SJSA1 (cell line): ENCODE measurements around the gene GPX4. TPM values are rescaled to one million over a fixed set of nuclear protein-coding genes. Genes with fewer than 3 reads are reported as not detected.

ENCODE experiments used
- DNase-seq, 2 experiments: peaks; one replicate each; pipeline ENCODE4 v3.0.0-alpha.2; 2015 to 2020; ENCODE audit warnings: low spot score in 2 of 2, low read depth in 1 of 2
- H3K27ac ChIP-seq: fragments of 250-450 bp; sonication (Bioruptor Pico); 2 replicates; pipeline ENCODE4 v1.5.1; 2020; ENCODE audit warnings: mild to moderate bottlenecking, moderate library complexity
- H3K27me3 ChIP-seq: fragments of 250-450 bp; sonication (Bioruptor Pico); replicated peaks from 2 replicates; pipeline ENCODE4 v1.5.1; 2020; ENCODE audit warnings: mild to moderate bottlenecking, moderate library complexity
- H3K36me3 ChIP-seq: fragments of 250-450 bp; sonication (Bioruptor Pico); 2 replicates; pipeline ENCODE4 v1.5.1; 2020; ENCODE audit warnings: mild to moderate bottlenecking
- H3K4me1 ChIP-seq: fragments of 250-450 bp; sonication (Bioruptor Pico); replicated peaks from 2 replicates; pipeline ENCODE4 v1.6.1; 2021; ENCODE audit warnings: mild to moderate bottlenecking
- H3K4me3 ChIP-seq: fragments of 250-450 bp; sonication (Bioruptor Pico); 2 replicates; pipeline ENCODE4 v1.5.1; 2020; ENCODE audit warnings: mild to moderate bottlenecking
- H3K9me3 ChIP-seq: fragments of 250-450 bp; sonication (Bioruptor Pico); replicated peaks from 2 replicates; pipeline ENCODE4 v1.5.1; 2020; ENCODE audit warnings: mild to moderate bottlenecking
- total RNA-seq: library from RNA; depleted of rRNA; stranded (reverse); fragments of >200 nt; shearing (Covaris generic); gene quantifications from 2 replicates; pipeline ENCODE4 v1.2.3, GENCODE V29; 2014

GPX4 gene
- total RNA-seq, 1 experiment from 2014 or later = 449 TPM

- no peaks in the 10 kb centered on the region for H3K9me3 ChIP-seq
- peak; percentile 58 to 71 for DNase-seq
- peaks cover 45% of the 10 kb centered on the region for H3K27me3 ChIP-seq
- H3K4me3 ChIP-seq = no peak overlapping the region
- H3K4me1 ChIP-seq = peaks cover 26% of the 10 kb centered on the region
- H3K36me3 ChIP-seq = no peaks in the 10 kb centered on the region
- H3K27ac ChIP-seq = no peak overlapping the region
Measured at GRCh38 chr19:1064661-1065605, 38.9 kb upstream of the GPX4 start.

GRCh38 chr19:1065606-1066109 is 38.1 kb upstream of the GPX4 start:
- Histone ChIP-seq H3K27ac (no peak overlapping the region), H3K4me1 (peaks cover 27% of the 10 kb centered on the region), H3K27me3 (peaks cover 52% of the 10 kb centered on the region), H3K9me3 (no peaks in the 10 kb centered on the region), H3K36me3 (no peaks in the 10 kb centered on the region), H3K4me3 (no peak overlapping the region)
- DNase-seq = no peak

GRCh38 chr19:1066251-1066747 is 37.5 kb upstream of the GPX4 start:
- Histone ChIP-seq H3K27me3 (peaks cover 58% of the 10 kb centered on the region), H3K27ac (no peak overlapping the region), H3K4me1 (peaks cover 33% of the 10 kb centered on the region), H3K36me3 (no peaks in the 10 kb centered on the region), H3K4me3 (no peak overlapping the region), H3K9me3 (no peaks in the 10 kb centered on the region)
- DNase-seq = no peak

GRCh38 chr19:1066748-1067340 is 37.0 kb upstream of the GPX4 start, which contains the start of gene ARHGAP45:
TSS of gene ARHGAP45 (plus strand) at chr19:1067167. CDS start at chr19:1067406, 239 bp downstream.
- Histone ChIP-seq H3K27ac (no peak within 1 kb of the TSS), H3K4me3 (peak within 1 kb of the TSS; percentile 11), H3K36me3 (no peaks in the 10 kb centered on the region), H3K9me3 (no peaks in the 10 kb centered on the region), H3K4me1 (peaks cover 34% of the 10 kb centered on the region), H3K27me3 (peaks cover 64% of the 10 kb centered on the region)
- DNase-seq = no peak

- Histone ChIP-seq H3K36me3 (no peaks in the 10 kb centered on the region), H3K4me3 (peak overlapping the region; percentile 11)
- DNase-seq = no peak
Measured at GRCh38 chr19:1067341-1067957, 36.3 kb upstream of the GPX4 start.

GRCh38 chr19:1068009-1069001 is 35.5 kb upstream of the GPX4 start:
- no peak for DNase-seq
- H3K27ac ChIP-seq = no peak overlapping the region
- peaks cover 70% of the 10 kb centered on the region for H3K27me3 ChIP-seq
- no peaks in the 10 kb centered on the region for H3K9me3 ChIP-seq
- peaks cover 34% of the 10 kb centered on the region for H3K4me1 ChIP-seq
- no peak overlapping the region for H3K4me3 ChIP-seq
- H3K36me3 ChIP-seq = no peaks in the 10 kb centered on the region

More at GRCh38 chr19:1067341-1067957, 36.3 kb upstream of the GPX4 start:
- Histone ChIP-seq H3K4me1 (peaks cover 34% of the 10 kb centered on the region), H3K27me3 (peaks cover 70% of the 10 kb centered on the region), H3K27ac (no peak overlapping the region), H3K9me3 (no peaks in the 10 kb centered on the region)

- H3K27ac ChIP-seq = no peak overlapping the region
- H3K36me3 ChIP-seq = no peaks in the 10 kb centered on the region
- no peaks in the 10 kb centered on the region for H3K9me3 ChIP-seq
- peaks cover 34% of the 10 kb centered on the region for H3K4me1 ChIP-seq
- H3K27me3 ChIP-seq = peaks cover 70% of the 10 kb centered on the region
- H3K4me3 ChIP-seq = no peak overlapping the region
- no peak for DNase-seq
Measured at GRCh38 chr19:1069009-1069779, 34.6 kb upstream of the GPX4 start.

- Histone ChIP-seq H3K4me1 (peaks cover 24% of the 10 kb centered on the region), H3K27me3 (peaks cover 64% of the 10 kb centered on the region), H3K36me3 (no peaks in the 10 kb centered on the region), H3K27ac (no peak overlapping the region), H3K4me3 (no peak overlapping the region), H3K9me3 (no peaks in the 10 kb centered on the region)
- no peak for DNase-seq
Measured at GRCh38 chr19:1070576-1070930, 33.2 kb upstream of the GPX4 start.

GRCh38 chr19:1070931-1071791 is 32.6 kb upstream of the GPX4 start:
- peaks cover 61% of the 10 kb centered on the region for H3K27me3 ChIP-seq
- peaks cover 21% of the 10 kb centered on the region for H3K4me1 ChIP-seq
- H3K9me3 ChIP-seq = no peaks in the 10 kb centered on the region
- DNase-seq = no peak
- no peak overlapping the region for H3K4me3 ChIP-seq
- no peak overlapping the region for H3K27ac ChIP-seq
- no peaks in the 10 kb centered on the region for H3K36me3 ChIP-seq

- peaks cover 9% of the 10 kb centered on the region for H3K4me1 ChIP-seq
- no peak overlapping the region for H3K4me3 ChIP-seq
- no peak overlapping the region for H3K27ac ChIP-seq
- no peak for DNase-seq
- no peaks in the 10 kb centered on the region for H3K9me3 ChIP-seq
- peaks cover 54% of the 10 kb centered on the region for H3K27me3 ChIP-seq
- H3K36me3 ChIP-seq = no peaks in the 10 kb centered on the region
Measured at GRCh38 chr19:1072371-1073015, 31.3 kb upstream of the GPX4 start.
